ENCODE measurements around the gene GSTO2. TPM values are rescaled to one million over a fixed set of nuclear protein-coding genes. Genes with fewer than 3 reads are reported as not detected.

Gene GSTO2
- total and polyA plus RNA-seq, 2 of the 13 experiments (the other 11 are each of a cell fraction or from before 2014, with no cell fraction given) = 2.1 to 7.9 TPM

DNA sequence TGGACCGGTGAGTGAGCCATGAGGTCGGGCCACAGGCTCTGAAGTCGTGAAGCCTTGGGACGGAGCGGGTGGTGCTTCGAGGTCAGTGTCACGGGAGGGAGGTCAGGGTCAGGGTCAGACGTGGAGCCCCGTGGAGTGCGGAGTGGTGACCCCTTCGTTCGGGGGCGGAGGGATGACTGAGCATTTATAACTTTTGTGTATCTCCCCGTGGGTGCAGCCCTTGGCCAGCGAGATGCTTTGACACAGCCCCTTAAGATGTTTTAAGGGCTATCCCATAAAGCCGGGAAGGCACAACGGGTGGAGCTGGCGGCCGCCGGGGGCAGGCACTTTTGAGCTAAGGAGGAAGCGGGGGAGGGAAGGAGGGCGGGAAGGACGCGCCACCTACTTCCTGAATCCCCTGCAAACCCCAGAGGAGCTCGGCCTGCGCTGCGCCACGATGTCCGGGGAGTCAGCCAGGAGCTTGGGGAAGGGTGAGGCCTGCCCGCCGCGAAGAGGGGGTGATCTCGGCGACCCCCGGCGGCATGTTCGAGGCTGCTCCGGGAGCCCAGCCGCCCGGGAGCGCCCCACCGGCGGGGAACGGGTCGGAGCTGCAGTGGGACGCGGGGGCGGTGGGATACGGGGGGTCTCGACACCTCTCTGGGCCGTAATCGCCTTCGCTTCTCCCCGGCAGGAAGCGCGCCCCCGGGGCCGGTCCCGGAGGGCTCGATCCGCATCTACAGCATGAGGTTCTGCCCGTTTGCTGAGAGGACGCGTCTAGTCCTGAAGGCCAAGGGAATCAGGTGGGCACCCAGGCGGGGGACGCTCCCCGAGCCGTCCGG, 14.3 kb upstream of the GSTO2 start, which contains the start of gene GSTO1 (continued):
- TF ChIP-seq, protein P1, sequence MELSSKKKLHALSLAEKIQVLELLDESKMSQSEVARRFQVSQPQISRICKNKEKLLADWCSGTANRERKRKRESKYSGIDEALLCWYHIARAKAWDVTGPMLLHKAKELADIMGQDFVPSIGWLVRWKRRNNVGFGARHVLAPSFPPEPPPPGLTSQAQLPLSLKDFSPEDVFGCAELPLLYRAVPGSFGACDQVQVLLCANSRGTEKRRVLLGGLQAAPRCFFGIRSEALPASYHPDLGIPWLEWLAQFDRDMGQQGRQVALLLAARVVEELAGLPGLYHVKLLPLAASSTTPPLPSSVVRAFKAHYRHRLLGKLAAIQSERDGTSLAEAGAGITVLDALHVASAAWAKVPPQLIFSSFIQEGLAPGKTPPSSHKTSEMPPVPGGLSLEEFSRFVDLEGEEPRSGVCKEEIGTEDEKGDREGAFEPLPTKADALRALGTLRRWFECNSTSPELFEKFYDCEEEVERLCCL (CRISPR knock-in tag; IDR thresholded peaks at IDR 0.05; ENCODE audit: borderline replicate concordance) = no peak; the same call in 1 of the 2 replicates
- TF ChIP-seq ZFY (CRISPR knock-in tag; IDR thresholded peaks at IDR 0.05) (peak; percentile 76), ZNF33B (CRISPR knock-in tag; IDR thresholded peaks at IDR 0.05) (no peak), HDAC2 (CRISPR knock-in tag; IDR thresholded peaks at IDR 0.05) (no peak; the same call in 1 of the 2 replicates), ZNF790 (CRISPR knock-in tag; IDR thresholded peaks at IDR 0.05; ENCODE audit: borderline replicate concordance) (no peak), ZNF746 (CRISPR knock-in tag; IDR thresholded peaks at IDR 0.05) (peak; percentile 93), MTA1 (CRISPR knock-in tag; IDR thresholded peaks at IDR 0.05; ENCODE audit: borderline replicate concordance) (peak; percentile 70; the same call in 1 of the 2 replicates), FOXJ3 (CRISPR knock-in tag; IDR thresholded peaks at IDR 0.05; ENCODE audit: borderline replicate concordance) (no peak), POLR2A (IDR thresholded peaks at IDR 0.05; ENCODE audit: insufficient read depth in 1 of 2, low read depth in 2 of 2, low read length in 2 of 2) (peak; percentile 33 to 74; a peak in 3 of 4 replicates), PHB2 (IDR thresholded peaks at IDR 0.05; ENCODE audit: partially characterized antibody) (no peak), SP4 (CRISPR knock-in tag; IDR thresholded peaks at IDR 0.05) (peak; percentile 27; the same call in 1 of the 2 replicates)
- TF ChIP-seq, protein P2, sequence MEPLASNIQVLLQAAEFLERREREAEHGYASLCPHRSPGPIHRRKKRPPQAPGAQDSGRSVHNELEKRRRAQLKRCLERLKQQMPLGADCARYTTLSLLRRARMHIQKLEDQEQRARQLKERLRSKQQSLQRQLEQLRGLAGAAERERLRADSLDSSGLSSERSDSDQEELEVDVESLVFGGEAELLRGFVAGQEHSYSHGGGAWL (CRISPR knock-in tag; IDR thresholded peaks at IDR 0.05) = peak; percentile 68; the same call in 1 of the 2 replicates
- TF ChIP-seq, protein P3, sequence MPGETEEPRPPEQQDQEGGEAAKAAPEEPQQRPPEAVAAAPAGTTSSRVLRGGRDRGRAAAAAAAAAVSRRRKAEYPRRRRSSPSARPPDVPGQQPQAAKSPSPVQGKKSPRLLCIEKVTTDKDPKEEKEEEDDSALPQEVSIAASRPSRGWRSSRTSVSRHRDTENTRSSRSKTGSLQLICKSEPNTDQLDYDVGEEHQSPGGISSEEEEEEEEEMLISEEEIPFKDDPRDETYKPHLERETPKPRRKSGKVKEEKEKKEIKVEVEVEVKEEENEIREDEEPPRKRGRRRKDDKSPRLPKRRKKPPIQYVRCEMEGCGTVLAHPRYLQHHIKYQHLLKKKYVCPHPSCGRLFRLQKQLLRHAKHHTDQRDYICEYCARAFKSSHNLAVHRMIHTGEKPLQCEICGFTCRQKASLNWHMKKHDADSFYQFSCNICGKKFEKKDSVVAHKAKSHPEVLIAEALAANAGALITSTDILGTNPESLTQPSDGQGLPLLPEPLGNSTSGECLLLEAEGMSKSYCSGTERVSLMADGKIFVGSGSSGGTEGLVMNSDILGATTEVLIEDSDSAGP (CRISPR knock-in tag; IDR thresholded peaks at IDR 0.05; ENCODE audit: borderline replicate concordance) = peak; percentile 68; the same call in 1 of the 2 replicates
- TF ChIP-seq, protein P4, sequence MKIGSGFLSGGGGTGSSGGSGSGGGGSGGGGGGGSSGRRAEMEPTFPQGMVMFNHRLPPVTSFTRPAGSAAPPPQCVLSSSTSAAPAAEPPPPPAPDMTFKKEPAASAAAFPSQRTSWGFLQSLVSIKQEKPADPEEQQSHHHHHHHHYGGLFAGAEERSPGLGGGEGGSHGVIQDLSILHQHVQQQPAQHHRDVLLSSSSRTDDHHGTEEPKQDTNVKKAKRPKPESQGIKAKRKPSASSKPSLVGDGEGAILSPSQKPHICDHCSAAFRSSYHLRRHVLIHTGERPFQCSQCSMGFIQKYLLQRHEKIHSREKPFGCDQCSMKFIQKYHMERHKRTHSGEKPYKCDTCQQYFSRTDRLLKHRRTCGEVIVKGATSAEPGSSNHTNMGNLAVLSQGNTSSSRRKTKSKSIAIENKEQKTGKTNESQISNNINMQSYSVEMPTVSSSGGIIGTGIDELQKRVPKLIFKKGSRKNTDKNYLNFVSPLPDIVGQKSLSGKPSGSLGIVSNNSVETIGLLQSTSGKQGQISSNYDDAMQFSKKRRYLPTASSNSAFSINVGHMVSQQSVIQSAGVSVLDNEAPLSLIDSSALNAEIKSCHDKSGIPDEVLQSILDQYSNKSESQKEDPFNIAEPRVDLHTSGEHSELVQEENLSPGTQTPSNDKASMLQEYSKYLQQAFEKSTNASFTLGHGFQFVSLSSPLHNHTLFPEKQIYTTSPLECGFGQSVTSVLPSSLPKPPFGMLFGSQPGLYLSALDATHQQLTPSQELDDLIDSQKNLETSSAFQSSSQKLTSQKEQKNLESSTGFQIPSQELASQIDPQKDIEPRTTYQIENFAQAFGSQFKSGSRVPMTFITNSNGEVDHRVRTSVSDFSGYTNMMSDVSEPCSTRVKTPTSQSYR (CRISPR knock-in tag; IDR thresholded peaks at IDR 0.05; ENCODE audit: borderline replicate concordance) = no peak
- TF ChIP-seq, protein P5, sequence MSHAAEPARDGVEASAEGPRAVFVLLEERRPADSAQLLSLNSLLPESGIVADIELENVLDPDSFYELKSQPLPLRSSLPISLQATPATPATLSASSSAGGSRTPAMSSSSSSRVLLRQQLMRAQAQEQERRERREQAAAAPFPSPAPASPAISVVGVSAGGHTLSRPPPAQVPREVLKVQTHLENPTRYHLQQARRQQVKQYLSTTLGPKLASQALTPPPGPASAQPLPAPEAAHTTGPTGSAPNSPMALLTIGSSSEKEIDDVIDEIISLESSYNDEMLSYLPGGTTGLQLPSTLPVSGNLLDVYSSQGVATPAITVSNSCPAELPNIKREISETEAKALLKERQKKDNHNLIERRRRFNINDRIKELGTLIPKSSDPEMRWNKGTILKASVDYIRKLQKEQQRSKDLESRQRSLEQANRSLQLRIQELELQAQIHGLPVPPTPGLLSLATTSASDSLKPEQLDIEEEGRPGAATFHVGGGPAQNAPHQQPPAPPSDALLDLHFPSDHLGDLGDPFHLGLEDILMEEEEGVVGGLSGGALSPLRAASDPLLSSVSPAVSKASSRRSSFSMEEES (CRISPR knock-in tag; IDR thresholded peaks at IDR 0.05) = no peak

Measured in HepG2 (cell line).